A549 (cell line): ENCODE data around the gene ENTPD6. TPM values are rescaled to one million over a fixed set of nuclear protein-coding genes. Genes with fewer than 3 reads are reported as not detected.

Source experiments
- ATAC-seq, 2 experiments: fragments of 200-7000 bp in 1 of 2; fragments of >200 bp in 1 of 2; cut with Nextera tagmentation in 1 of 2; cut with Tn5 transposase in 1 of 2; 3 replicates each; pipeline versions ENCODE4 v1.8.0 to v1.9.1; 2018 to 2020; ENCODE audit warnings: mild to moderate bottlenecking in 1 of 2, moderate library complexity in 1 of 2
- CTCF ChIA-PET: fragments of 300-600 bp; sonication (Branson Sonifier 250); formaldehyde crosslinking; extraction: SDS; loops from one replicate; lab custom pipeline; 2021; ENCODE audit warnings: antibody characterized with exemption, inconsistent platforms; lab: Yijun Ruan, JAX
- POLR2A ChIA-PET: fragments of 350-600 bp; formaldehyde crosslinking; extraction: SDS; loops from one replicate; lab custom pipeline; 2021; ENCODE audit warnings: antibody characterized with exemption, inconsistent platforms; lab: Yijun Ruan, JAX
- DNase-seq, 2 experiments: peaks; one replicate each; pipeline versions ENCODE4 v3.0.0 to v3.0.0-alpha.2; 2011 to 2016; ENCODE audit warnings: low read depth in 1 of 2, low spot score in 1 of 2
- FAIRE-seq: peaks from 2 replicates; lab custom pipeline; 2011; peaks lifted over from hg19 to GRCh38; lab: Jason Lieb, UNC
- H3K27ac ChIP-seq, 2 experiments: fragments of >200 bp; sonication (Bioruptor Twin); formaldehyde crosslinking; 3 replicates each; pipeline ENCODE4 v1.5.1; 2016 to 2017
- H3K4me1 ChIP-seq: fragments of >200 bp; sonication (Bioruptor Twin); formaldehyde crosslinking; 3 replicates; pipeline ENCODE4 v1.6.1; 2016
- H3K4me2 ChIP-seq: fragments of >200 bp; sonication (Bioruptor Twin); formaldehyde crosslinking; 3 replicates; pipeline ENCODE4 v1.6.1; 2016
- H3K4me3 ChIP-seq: fragments of >200 bp; sonication (Bioruptor Twin); formaldehyde crosslinking; 3 replicates; pipeline ENCODE4 v1.5.1; 2016
- H3K9me3 ChIP-seq: fragments of >200 bp; sonication (Bioruptor Twin); formaldehyde crosslinking; 3 replicates; pipeline ENCODE4 v1.6.1; 2016
- CBX2 ChIP-seq: fragments of 200-600 bp; sonication (generic); IDR thresholded peaks from 2 replicates; pipeline ENCODE4 v1.6.1; 2016; ENCODE audit warnings: low read depth, mild to moderate bottlenecking, borderline replicate concordance
- CHD4 ChIP-seq: fragments of 200-600 bp; sonication (generic); IDR thresholded peaks from 2 replicates; pipeline ENCODE4 v1.6.1; 2016; ENCODE audit warnings: antibody characterized with exemption, mild to moderate bottlenecking, borderline replicate concordance
- EHMT2 ChIP-seq: fragments of 200-600 bp; sonication (generic); IDR thresholded peaks from 2 replicates; pipeline ENCODE4 v1.6.1; 2016; ENCODE audit warnings: antibody characterized with exemption, low read depth, mild to moderate bottlenecking, moderate library complexity
- EP300 ChIP-seq, 2 experiments: fragments of >200 bp; sonication (Bioruptor Twin); formaldehyde crosslinking; IDR thresholded peaks; 2 replicates in 1 of 2; 3 replicates in 1 of 2; pipeline ENCODE4 v1.6.1; 2016 to 2017
- FOSB ChIP-seq: fragments of 250-450 bp; sonication (Bioruptor Pico); IDR thresholded peaks from 2 replicates; pipeline ENCODE4 v1.5.0; 2020; ENCODE audit warnings: mild to moderate bottlenecking, moderate library complexity
- FOXS1 ChIP-seq: fragments of 250-450 bp; sonication (Bioruptor Pico); IDR thresholded peaks from 2 replicates; pipeline ENCODE4 v1.5.0; 2020; ENCODE audit warnings: mild to moderate bottlenecking, moderate library complexity
- GATA3 ChIP-seq: IDR thresholded peaks from 2 replicates; pipeline ENCODE4 v1.6.1; 2012; ENCODE audit warnings: borderline replicate concordance
- JUN ChIP-seq, 2 experiments: fragments of >200 bp; sonication (Bioruptor Twin); formaldehyde crosslinking; IDR thresholded peaks; 2 replicates in 1 of 2; 3 replicates in 1 of 2; pipeline ENCODE4 v1.6.1; 2016 to 2017
- JUNB ChIP-seq: fragments of >200 bp; sonication (Bioruptor Twin); formaldehyde crosslinking; IDR thresholded peaks from 2 replicates; pipeline ENCODE4 v1.6.1; 2016
- MAFK ChIP-seq: fragments of 450-650 bp; IDR thresholded peaks from 2 replicates; pipeline ENCODE4 v1.6.1; 2014; ENCODE audit not compliant: partially characterized antibody
- MAX ChIP-seq: IDR thresholded peaks from 2 replicates; pipeline ENCODE4 v1.6.1; 2012
- MAZ ChIP-seq: fragments of 150-350 bp; IDR thresholded peaks from 2 replicates; pipeline ENCODE4 v1.6.1; 2014; ENCODE audit warnings: antibody characterized with exemption, low read depth, low read length, borderline replicate concordance
- NFE2L2 ChIP-seq: fragments of 150-350 bp; conservative IDR thresholded peaks from 2 replicates; pipeline ENCODE4 v1.6.1; 2014; ENCODE audit warnings: low read length
- NR3C1 ChIP-seq: fragments of >200 bp; sonication (Bioruptor Twin); formaldehyde crosslinking; IDR thresholded peaks from 3 replicates; pipeline ENCODE4 v1.6.1; 2017
- PHF8 ChIP-seq: fragments of 200-600 bp; sonication (generic); IDR thresholded peaks from 2 replicates; pipeline ENCODE4 v1.6.1; 2016; ENCODE audit warnings: low read depth, mild to moderate bottlenecking, antibody characterized with exemption, moderate library complexity, borderline replicate concordance
- RNF2 ChIP-seq: fragments of 200-600 bp; sonication (generic); IDR thresholded peaks from 2 replicates; pipeline ENCODE4 v1.6.1; 2016; ENCODE audit warnings: low read depth, mild to moderate bottlenecking, antibody characterized with exemption, moderate library complexity, borderline replicate concordance
- TP53 ChIP-seq: fragments of 250-450 bp; sonication (Bioruptor Pico); IDR thresholded peaks from 2 replicates; pipeline ENCODE4 v1.5.0; 2021; ENCODE audit warnings: mild to moderate bottlenecking, moderate library complexity
- USF2 ChIP-seq: fragments of 450-650 bp; IDR thresholded peaks from 2 replicates; pipeline ENCODE4 v1.6.1; 2014; ENCODE audit warnings: antibody characterized with exemption
- ZFP36 ChIP-seq: fragments of 450-650 bp; IDR thresholded peaks from 2 replicates; pipeline ENCODE4 v1.6.1; 2014; ENCODE audit warnings: borderline replicate concordance; ENCODE audit not compliant: partially characterized antibody
- WGBS: methylation state at CpG from one replicate; pipeline ENCODE4 v1.1.6; 2017; ENCODE audit errors: missing lambda C conversion rate; 5-methylcytosine and 5-hydroxymethylcytosine counted together
- polyA plus RNA-seq, 4 experiments: library from polyadenylated mRNA; depleted of rRNA in 3 of 4; stranded (reverse); fragments of >200 nt; fragmentation: RNase III in 1 of 4; extraction: RNeasy Plus Mini Kit Qiagen cat#74134 plus additional on column Dnase treatment in 1 of 4; gene quantifications; 2 replicates in 3 of 4; 3 replicates in 1 of 4; pipeline ENCODE4 v1.2.3, GENCODE V29; 2011 to 2017
- TF ChIP-seq, protein P1 (sequence below): fragments of 200-600 bp; sonication (generic); IDR thresholded peaks from 2 replicates; pipeline ENCODE4 v1.6.1; 2016; ENCODE audit warnings: antibody characterized with exemption, mild to moderate bottlenecking, moderate library complexity
- TF ChIP-seq, protein P2 (sequence below): IDR thresholded peaks from 2 replicates; pipeline ENCODE4 v1.6.1; 2012; ENCODE audit warnings: low read depth, borderline replicate concordance
- TF ChIP-seq, protein P3 (sequence below): fragments of 150-350 bp; IDR thresholded peaks from 2 replicates; pipeline ENCODE4 v1.6.1; 2014; ENCODE audit warnings: low read depth, mild to moderate bottlenecking, low read length
- TF ChIP-seq, protein P4 (sequence below): fragments of >200 bp; sonication (Bioruptor Twin); formaldehyde crosslinking; IDR thresholded peaks from 3 replicates; pipeline ENCODE4 v1.5.1; 2016
- TF ChIP-seq, protein P5 (sequence below): fragments of 250-450 bp; sonication (Bioruptor Pico); IDR thresholded peaks from 2 replicates; pipeline ENCODE4 v1.5.0; 2020; ENCODE audit warnings: low read depth, mild to moderate bottlenecking, moderate library complexity

The ENTPD6 gene
- polyA plus RNA-seq, 2 of the 4 experiments (the other 2 are of a cell fraction) = 85.7 to 87.0 TPM

DNA sequence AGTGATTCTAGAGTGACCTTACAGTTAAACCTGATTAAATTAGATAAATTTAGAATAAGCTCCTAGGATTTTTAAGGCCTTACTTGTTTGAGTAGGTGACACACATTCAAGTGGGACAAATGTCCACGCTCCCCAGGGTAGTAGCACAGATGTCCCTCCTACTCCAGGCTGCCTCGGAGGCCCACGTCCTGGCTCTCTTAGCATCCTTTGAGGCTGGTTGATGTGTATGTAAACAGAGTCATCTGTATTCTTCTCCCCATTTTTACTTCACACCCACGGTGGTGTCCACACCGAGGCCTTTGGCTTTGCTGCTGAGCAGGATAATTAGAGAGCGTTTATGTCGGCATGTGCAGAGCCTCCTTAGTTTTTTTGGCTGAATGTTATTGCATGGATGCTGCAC lies 15.8 kb downstream of the ENTPD6 start:
- Histone ChIP-seq H3K4me3 (no peak overlapping the region), H3K9me3 (no peaks in the 10 kb centered on the region), H3K4me1 (peaks cover 20% of the 10 kb centered on the region), H3K4me2 (no peak overlapping the region), H3K27ac (no peak overlapping the region)
- DNase-seq (no peak), ATAC-seq (no peak), FAIRE-seq (no peak)
- CTCF ChIA-PET = interaction anchor here (0.8 to 2.2 kb wide), 5 partner anchors 9 to 32 kb away, joined by 3 to 8 read pairs (median 4); partner anchors contain the start of gene ENTPD6
- POLR2A ChIA-PET = interaction anchor here (1.0 kb wide), 1 partner anchor 37 kb away, joined by 4 read pairs; the partner anchor contains the start of gene PYGB
- 81% methylated on average over 7 of the region's 7 CpGs for WGBS
- TF ChIP-seq JUNB = no peak
- TF ChIP-seq EP300 (IDR thresholded peaks at IDR 0.05) = no peak
- TF ChIP-seq CBX2 = no peak
- no peak for TF ChIP-seq ZFP36
- no peak for TF ChIP-seq JUN (IDR thresholded peaks at IDR 0.05)
- TF ChIP-seq, protein P1, sequence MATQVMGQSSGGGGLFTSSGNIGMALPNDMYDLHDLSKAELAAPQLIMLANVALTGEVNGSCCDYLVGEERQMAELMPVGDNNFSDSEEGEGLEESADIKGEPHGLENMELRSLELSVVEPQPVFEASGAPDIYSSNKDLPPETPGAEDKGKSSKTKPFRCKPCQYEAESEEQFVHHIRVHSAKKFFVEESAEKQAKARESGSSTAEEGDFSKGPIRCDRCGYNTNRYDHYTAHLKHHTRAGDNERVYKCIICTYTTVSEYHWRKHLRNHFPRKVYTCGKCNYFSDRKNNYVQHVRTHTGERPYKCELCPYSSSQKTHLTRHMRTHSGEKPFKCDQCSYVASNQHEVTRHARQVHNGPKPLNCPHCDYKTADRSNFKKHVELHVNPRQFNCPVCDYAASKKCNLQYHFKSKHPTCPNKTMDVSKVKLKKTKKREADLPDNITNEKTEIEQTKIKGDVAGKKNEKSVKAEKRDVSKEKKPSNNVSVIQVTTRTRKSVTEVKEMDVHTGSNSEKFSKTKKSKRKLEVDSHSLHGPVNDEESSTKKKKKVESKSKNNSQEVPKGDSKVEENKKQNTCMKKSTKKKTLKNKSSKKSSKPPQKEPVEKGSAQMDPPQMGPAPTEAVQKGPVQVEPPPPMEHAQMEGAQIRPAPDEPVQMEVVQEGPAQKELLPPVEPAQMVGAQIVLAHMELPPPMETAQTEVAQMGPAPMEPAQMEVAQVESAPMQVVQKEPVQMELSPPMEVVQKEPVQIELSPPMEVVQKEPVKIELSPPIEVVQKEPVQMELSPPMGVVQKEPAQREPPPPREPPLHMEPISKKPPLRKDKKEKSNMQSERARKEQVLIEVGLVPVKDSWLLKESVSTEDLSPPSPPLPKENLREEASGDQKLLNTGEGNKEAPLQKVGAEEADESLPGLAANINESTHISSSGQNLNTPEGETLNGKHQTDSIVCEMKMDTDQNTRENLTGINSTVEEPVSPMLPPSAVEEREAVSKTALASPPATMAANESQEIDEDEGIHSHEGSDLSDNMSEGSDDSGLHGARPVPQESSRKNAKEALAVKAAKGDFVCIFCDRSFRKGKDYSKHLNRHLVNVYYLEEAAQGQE = no peak
- TF ChIP-seq, protein P2, sequence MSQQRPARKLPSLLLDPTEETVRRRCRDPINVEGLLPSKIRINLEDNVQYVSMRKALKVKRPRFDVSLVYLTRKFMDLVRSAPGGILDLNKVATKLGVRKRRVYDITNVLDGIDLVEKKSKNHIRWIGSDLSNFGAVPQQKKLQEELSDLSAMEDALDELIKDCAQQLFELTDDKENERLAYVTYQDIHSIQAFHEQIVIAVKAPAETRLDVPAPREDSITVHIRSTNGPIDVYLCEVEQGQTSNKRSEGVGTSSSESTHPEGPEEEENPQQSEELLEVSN = no peak
- TF ChIP-seq RNF2 = no peak
- no peak for TF ChIP-seq MAZ
- TF ChIP-seq NFE2L2 = no peak
- TF ChIP-seq, protein P3, sequence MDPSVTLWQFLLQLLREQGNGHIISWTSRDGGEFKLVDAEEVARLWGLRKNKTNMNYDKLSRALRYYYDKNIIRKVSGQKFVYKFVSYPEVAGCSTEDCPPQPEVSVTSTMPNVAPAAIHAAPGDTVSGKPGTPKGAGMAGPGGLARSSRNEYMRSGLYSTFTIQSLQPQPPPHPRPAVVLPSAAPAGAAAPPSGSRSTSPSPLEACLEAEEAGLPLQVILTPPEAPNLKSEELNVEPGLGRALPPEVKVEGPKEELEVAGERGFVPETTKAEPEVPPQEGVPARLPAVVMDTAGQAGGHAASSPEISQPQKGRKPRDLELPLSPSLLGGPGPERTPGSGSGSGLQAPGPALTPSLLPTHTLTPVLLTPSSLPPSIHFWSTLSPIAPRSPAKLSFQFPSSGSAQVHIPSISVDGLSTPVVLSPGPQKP = no peak
- no peak for TF ChIP-seq NR3C1
- TF ChIP-seq USF2 = no peak
- no peak for TF ChIP-seq MAX
- no peak for TF ChIP-seq FOXS1
- TF ChIP-seq CHD4 = no peak
- TF ChIP-seq GATA3 = no peak
- TF ChIP-seq, protein P4, sequence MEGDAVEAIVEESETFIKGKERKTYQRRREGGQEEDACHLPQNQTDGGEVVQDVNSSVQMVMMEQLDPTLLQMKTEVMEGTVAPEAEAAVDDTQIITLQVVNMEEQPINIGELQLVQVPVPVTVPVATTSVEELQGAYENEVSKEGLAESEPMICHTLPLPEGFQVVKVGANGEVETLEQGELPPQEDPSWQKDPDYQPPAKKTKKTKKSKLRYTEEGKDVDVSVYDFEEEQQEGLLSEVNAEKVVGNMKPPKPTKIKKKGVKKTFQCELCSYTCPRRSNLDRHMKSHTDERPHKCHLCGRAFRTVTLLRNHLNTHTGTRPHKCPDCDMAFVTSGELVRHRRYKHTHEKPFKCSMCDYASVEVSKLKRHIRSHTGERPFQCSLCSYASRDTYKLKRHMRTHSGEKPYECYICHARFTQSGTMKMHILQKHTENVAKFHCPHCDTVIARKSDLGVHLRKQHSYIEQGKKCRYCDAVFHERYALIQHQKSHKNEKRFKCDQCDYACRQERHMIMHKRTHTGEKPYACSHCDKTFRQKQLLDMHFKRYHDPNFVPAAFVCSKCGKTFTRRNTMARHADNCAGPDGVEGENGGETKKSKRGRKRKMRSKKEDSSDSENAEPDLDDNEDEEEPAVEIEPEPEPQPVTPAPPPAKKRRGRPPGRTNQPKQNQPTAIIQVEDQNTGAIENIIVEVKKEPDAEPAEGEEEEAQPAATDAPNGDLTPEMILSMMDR = no peak

DNA sequence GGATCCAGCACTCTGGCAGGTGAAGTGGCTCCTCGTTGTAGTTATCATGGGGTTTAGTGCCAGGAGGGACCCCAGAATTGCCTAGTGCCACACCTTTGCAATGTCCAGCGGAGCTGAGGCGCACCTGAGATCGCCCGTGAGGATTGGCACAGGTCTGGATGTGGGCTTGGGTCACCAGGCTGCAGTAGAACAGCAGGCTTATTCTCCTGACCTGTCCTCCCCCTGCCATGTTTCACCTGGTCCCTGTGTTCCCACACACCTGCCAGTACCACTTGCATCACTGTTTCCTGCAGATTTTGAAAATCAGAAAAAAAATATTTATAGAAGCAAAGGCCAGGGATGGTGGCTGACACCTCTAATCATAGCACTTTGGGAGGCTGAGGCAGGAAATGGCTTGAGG lies 16.7 kb downstream of the ENTPD6 start:
- TF ChIP-seq FOSB (CRISPR knock-in tag) (no peak), EHMT2 (no peak), RNF2 (no peak), PHF8 (no peak), TP53 (CRISPR knock-in tag) (no peak), MAFK (no peak)
- TF ChIP-seq, protein P5, sequence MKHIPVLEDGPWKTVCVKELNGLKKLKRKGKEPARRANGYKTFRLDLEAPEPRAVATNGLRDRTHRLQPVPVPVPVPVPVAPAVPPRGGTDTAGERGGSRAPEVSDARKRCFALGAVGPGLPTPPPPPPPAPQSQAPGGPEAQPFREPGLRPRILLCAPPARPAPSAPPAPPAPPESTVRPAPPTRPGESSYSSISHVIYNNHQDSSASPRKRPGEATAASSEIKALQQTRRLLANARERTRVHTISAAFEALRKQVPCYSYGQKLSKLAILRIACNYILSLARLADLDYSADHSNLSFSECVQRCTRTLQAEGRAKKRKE = no peak
- Histone ChIP-seq H3K4me2 (no peak overlapping the region), H3K27ac (no peak overlapping the region), H3K4me1 (peaks cover 15% of the 10 kb centered on the region), H3K4me3 (no peak overlapping the region), H3K9me3 (no peaks in the 10 kb centered on the region)
- ATAC-seq (no peak), DNase-seq (no peak), FAIRE-seq (no peak)
- POLR2A ChIA-PET = no interaction called here
- CTCF ChIA-PET = interaction anchor here (2.2 kb wide), 1 partner anchor 8 kb away, joined by 8 read pairs; no protein-coding TSS in a partner anchor
- WGBS = 75% methylated on average over 5 of the region's 5 CpGs
